Measurements from ENCODE around the gene R3HDM2. TPM values are rescaled to one million over a fixed set of nuclear protein-coding genes. Genes with fewer than 3 reads are reported as not detected.

R3HDM2 gene
- total and polyA plus RNA-seq, 2 of the 13 experiments (the other 11 are each of a cell fraction or from before 2014, with no cell fraction given): 11.1 to 23.5 TPM

DNA sequence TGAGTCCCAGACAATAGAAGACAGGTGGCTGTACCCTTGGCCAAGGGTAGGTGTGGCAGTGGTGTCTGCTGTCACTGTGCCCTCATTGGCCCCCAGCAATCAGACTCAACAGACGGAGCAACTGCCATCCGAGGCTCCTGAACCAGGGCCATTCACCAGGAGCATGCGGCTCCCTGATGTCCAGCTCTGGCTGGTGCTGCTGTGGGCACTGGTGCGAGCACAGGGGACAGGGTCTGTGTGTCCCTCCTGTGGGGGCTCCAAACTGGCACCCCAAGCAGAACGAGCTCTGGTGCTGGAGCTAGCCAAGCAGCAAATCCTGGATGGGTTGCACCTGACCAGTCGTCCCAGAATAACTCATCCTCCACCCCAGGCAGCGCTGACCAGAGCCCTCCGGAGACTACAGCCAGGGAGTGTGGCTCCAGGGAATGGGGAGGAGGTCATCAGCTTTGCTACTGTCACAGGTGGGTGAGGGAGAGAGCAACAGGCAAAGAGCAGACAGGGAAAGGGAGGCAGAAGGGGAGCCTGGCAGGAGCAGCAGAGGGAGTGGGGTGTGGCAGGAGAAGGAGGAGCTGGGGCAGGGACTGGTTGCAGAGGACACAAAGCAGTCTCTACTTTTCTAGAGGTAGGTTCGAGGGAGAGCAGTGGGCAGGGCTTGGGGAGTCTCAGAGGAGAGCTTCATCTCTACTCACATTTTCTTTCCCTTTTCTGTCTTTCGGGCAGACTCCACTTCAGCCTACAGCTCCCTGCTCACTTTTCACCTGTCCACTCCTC, 24.7 kb upstream of the R3HDM2 start (continued):
- TF ChIP-seq, protein P1, sequence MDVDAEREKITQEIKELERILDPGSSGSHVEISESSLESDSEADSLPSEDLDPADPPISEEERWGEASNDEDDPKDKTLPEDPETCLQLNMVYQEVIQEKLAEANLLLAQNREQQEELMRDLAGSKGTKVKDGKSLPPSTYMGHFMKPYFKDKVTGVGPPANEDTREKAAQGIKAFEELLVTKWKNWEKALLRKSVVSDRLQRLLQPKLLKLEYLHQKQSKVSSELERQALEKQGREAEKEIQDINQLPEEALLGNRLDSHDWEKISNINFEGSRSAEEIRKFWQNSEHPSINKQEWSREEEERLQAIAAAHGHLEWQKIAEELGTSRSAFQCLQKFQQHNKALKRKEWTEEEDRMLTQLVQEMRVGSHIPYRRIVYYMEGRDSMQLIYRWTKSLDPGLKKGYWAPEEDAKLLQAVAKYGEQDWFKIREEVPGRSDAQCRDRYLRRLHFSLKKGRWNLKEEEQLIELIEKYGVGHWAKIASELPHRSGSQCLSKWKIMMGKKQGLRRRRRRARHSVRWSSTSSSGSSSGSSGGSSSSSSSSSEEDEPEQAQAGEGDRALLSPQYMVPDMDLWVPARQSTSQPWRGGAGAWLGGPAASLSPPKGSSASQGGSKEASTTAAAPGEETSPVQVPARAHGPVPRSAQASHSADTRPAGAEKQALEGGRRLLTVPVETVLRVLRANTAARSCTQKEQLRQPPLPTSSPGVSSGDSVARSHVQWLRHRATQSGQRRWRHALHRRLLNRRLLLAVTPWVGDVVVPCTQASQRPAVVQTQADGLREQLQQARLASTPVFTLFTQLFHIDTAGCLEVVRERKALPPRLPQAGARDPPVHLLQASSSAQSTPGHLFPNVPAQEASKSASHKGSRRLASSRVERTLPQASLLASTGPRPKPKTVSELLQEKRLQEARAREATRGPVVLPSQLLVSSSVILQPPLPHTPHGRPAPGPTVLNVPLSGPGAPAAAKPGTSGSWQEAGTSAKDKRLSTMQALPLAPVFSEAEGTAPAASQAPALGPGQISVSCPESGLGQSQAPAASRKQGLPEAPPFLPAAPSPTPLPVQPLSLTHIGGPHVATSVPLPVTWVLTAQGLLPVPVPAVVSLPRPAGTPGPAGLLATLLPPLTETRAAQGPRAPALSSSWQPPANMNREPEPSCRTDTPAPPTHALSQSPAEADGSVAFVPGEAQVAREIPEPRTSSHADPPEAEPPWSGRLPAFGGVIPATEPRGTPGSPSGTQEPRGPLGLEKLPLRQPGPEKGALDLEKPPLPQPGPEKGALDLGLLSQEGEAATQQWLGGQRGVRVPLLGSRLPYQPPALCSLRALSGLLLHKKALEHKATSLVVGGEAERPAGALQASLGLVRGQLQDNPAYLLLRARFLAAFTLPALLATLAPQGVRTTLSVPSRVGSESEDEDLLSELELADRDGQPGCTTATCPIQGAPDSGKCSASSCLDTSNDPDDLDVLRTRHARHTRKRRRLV (CRISPR knock-in tag; IDR thresholded peaks at IDR 0.05): no peak
- TF ChIP-seq, protein P2, sequence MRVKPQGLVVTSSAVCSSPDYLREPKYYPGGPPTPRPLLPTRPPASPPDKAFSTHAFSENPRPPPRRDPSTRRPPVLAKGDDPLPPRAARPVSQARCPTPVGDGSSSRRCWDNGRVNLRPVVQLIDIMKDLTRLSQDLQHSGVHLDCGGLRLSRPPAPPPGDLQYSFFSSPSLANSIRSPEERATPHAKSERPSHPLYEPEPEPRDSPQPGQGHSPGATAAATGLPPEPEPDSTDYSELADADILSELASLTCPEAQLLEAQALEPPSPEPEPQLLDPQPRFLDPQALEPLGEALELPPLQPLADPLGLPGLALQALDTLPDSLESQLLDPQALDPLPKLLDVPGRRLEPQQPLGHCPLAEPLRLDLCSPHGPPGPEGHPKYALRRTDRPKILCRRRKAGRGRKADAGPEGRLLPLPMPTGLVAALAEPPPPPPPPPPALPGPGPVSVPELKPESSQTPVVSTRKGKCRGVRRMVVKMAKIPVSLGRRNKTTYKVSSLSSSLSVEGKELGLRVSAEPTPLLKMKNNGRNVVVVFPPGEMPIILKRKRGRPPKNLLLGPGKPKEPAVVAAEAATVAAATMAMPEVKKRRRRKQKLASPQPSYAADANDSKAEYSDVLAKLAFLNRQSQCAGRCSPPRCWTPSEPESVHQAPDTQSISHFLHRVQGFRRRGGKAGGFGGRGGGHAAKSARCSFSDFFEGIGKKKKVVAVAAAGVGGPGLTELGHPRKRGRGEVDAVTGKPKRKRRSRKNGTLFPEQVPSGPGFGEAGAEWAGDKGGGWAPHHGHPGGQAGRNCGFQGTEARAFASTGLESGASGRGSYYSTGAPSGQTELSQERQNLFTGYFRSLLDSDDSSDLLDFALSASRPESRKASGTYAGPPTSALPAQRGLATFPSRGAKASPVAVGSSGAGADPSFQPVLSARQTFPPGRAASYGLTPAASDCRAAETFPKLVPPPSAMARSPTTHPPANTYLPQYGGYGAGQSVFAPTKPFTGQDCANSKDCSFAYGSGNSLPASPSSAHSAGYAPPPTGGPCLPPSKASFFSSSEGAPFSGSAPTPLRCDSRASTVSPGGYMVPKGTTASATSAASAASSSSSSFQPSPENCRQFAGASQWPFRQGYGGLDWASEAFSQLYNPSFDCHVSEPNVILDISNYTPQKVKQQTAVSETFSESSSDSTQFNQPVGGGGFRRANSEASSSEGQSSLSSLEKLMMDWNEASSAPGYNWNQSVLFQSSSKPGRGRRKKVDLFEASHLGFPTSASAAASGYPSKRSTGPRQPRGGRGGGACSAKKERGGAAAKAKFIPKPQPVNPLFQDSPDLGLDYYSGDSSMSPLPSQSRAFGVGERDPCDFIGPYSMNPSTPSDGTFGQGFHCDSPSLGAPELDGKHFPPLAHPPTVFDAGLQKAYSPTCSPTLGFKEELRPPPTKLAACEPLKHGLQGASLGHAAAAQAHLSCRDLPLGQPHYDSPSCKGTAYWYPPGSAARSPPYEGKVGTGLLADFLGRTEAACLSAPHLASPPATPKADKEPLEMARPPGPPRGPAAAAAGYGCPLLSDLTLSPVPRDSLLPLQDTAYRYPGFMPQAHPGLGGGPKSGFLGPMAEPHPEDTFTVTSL (CRISPR knock-in tag; IDR thresholded peaks at IDR 0.05; ENCODE audit: borderline replicate concordance): no peak
- TF ChIP-seq, protein P3, sequence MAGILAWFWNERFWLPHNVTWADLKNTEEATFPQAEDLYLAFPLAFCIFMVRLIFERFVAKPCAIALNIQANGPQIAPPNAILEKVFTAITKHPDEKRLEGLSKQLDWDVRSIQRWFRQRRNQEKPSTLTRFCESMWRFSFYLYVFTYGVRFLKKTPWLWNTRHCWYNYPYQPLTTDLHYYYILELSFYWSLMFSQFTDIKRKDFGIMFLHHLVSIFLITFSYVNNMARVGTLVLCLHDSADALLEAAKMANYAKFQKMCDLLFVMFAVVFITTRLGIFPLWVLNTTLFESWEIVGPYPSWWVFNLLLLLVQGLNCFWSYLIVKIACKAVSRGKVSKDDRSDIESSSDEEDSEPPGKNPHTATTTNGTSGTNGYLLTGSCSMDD (CRISPR knock-in tag; IDR thresholded peaks at IDR 0.05): no peak
- TF ChIP-seq, protein P4, sequence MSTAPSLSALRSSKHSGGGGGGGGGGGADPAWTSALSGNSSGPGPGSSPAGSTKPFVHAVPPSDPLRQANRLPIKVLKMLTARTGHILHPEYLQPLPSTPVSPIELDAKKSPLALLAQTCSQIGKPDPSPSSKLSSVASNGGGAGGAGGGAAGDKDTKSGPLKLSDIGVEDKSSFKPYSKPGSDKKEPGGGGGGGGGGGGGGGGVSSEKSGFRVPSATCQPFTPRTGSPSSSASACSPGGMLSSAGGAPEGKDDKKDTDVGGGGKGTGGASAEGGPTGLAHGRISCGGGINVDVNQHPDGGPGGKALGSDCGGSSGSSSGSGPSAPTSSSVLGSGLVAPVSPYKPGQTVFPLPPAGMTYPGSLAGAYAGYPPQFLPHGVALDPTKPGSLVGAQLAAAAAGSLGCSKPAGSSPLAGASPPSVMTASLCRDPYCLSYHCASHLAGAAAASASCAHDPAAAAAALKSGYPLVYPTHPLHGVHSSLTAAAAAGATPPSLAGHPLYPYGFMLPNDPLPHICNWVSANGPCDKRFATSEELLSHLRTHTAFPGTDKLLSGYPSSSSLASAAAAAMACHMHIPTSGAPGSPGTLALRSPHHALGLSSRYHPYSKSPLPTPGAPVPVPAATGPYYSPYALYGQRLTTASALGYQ (CRISPR knock-in tag; IDR thresholded peaks at IDR 0.05): no peak
- TF ChIP-seq, protein P5, sequence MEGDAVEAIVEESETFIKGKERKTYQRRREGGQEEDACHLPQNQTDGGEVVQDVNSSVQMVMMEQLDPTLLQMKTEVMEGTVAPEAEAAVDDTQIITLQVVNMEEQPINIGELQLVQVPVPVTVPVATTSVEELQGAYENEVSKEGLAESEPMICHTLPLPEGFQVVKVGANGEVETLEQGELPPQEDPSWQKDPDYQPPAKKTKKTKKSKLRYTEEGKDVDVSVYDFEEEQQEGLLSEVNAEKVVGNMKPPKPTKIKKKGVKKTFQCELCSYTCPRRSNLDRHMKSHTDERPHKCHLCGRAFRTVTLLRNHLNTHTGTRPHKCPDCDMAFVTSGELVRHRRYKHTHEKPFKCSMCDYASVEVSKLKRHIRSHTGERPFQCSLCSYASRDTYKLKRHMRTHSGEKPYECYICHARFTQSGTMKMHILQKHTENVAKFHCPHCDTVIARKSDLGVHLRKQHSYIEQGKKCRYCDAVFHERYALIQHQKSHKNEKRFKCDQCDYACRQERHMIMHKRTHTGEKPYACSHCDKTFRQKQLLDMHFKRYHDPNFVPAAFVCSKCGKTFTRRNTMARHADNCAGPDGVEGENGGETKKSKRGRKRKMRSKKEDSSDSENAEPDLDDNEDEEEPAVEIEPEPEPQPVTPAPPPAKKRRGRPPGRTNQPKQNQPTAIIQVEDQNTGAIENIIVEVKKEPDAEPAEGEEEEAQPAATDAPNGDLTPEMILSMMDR (CRISPR knock-in tag; IDR thresholded peaks at IDR 0.05): no peak; the same call in 1 of the 2 replicates
- TF ChIP-seq ZNF3 (CRISPR knock-in tag; IDR thresholded peaks at IDR 0.05): no peak
- TF ChIP-seq ZNF124 (CRISPR knock-in tag; IDR thresholded peaks at IDR 0.05): no peak
- no peak for TF ChIP-seq GFI1 (CRISPR knock-in tag; IDR thresholded peaks at IDR 0.05; ENCODE audit: borderline replicate concordance)
- TF ChIP-seq PAWR (CRISPR knock-in tag; IDR thresholded peaks at IDR 0.05; ENCODE audit: borderline replicate concordance): 0 out of 2 replicates have a peak, but pooled peaks have one; percentile 84
- TF ChIP-seq ZNF501 (CRISPR knock-in tag; IDR thresholded peaks at IDR 0.05): peak; percentile 39; the same call in 1 of the 2 replicates
- TF ChIP-seq, protein P6, sequence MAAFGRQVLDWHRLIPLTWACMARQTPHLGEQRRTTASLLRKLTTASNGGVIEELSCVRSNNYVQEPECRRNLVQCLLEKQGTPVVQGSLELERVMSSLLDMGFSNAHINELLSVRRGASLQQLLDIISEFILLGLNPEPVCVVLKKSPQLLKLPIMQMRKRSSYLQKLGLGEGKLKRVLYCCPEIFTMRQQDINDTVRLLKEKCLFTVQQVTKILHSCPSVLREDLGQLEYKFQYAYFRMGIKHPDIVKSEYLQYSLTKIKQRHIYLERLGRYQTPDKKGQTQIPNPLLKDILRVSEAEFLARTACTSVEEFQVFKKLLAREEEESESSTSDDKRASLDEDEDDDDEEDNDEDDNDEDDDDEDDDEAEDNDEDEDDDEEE (CRISPR knock-in tag; IDR thresholded peaks at IDR 0.05): no peak
